Hepatocyte (in vitro differentiated cells): ENCODE data around the gene MITF.

Source experiments
- EZH2 ChIP-seq: fragments of 200-600 bp; sonication (generic); IDR thresholded peaks from 2 replicates; pipeline ENCODE4 v1.6.1; 2016; ENCODE audit warnings: antibody characterized with exemption, mild to moderate bottlenecking, borderline replicate concordance
- EZH2phosphoT487 ChIP-seq: fragments of 200-600 bp; sonication (generic); IDR thresholded peaks from one replicate; pipeline ENCODE4 v1.6.1; 2018; ENCODE audit warnings: antibody characterized with exemption, mild to moderate bottlenecking, low read depth, moderate library complexity; ENCODE audit not compliant: unreplicated experiment, severe bottlenecking

- TF ChIP-seq EZH2phosphoT487 (no peak), EZH2 (no peak)
Measured at GRCh38 chr3:70003119-70003518, 263.9 kb downstream of the MITF start.
